AG09319 (cell line): ENCODE data around the gene COL8A2.

Source experiments
- DNase-seq: peaks from one replicate; pipeline ENCODE4 v3.0.0-alpha.2; 2010; ENCODE audit warnings: low read depth; ENCODE audit errors: extremely low read depth
- TF ChIP-seq, protein P1 (sequence below): IDR thresholded peaks from 2 replicates; pipeline ENCODE4 v1.5.1; 2011; ENCODE audit warnings: low read depth, mild to moderate bottlenecking, inconsistent platforms, low read length, moderate library complexity

Gene COL8A2

DNA sequence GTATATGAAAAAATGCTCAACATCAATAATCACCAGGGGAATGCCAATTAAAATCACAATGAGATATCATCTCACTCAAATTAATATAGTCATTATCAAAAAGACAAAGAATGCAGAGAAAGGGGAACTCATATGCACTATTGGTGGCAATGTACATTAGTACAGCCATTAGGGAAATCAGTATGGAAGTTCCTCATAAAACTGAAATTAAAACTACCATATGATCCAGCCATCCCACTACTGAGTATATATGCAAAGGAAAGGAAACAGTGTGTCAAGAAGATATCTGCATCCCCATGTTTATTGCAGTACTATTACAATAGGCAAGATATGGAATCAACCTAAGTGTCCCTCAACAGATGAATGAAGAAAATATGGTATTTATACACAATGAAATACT, 73.2 kb downstream of the COL8A2 start:
- DNase-seq: no peak
- TF ChIP-seq, protein P1, sequence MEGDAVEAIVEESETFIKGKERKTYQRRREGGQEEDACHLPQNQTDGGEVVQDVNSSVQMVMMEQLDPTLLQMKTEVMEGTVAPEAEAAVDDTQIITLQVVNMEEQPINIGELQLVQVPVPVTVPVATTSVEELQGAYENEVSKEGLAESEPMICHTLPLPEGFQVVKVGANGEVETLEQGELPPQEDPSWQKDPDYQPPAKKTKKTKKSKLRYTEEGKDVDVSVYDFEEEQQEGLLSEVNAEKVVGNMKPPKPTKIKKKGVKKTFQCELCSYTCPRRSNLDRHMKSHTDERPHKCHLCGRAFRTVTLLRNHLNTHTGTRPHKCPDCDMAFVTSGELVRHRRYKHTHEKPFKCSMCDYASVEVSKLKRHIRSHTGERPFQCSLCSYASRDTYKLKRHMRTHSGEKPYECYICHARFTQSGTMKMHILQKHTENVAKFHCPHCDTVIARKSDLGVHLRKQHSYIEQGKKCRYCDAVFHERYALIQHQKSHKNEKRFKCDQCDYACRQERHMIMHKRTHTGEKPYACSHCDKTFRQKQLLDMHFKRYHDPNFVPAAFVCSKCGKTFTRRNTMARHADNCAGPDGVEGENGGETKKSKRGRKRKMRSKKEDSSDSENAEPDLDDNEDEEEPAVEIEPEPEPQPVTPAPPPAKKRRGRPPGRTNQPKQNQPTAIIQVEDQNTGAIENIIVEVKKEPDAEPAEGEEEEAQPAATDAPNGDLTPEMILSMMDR: no peak
